Measurements from ENCODE around the gene CDKL4. TPM values are rescaled to one million over a fixed set of nuclear protein-coding genes. Genes with fewer than 3 reads are reported as not detected.
"Not testable (repeated sequence)": the region's sequence is repeated elsewhere in the genome, so short reads cannot be mapped to it uniquely, and the experiment has no call there.

Gene CDKL4
- total RNA-seq, 4 donors from 2014 or later, result 0.34 to 2.5 (median 0.96) TPM

DNA sequence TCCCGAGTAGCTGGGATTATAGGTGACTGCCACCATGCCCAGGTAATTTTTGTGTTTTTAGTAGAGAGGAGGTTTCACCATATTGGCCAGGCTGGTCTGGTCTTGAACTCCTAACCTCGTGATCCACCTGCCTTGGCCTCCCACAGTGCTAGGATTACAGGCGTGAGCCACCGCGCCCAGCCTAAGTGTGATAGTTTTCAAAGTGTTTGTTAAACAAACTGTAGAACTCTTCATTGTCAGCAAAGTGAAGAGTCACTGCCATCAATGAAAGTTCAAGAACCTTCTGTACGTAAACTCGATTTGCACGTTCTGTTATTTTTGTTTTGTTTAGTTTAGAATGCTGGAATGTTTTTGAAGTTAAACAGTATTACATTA lies 104.9 kb downstream of the CDKL4 start:
- Histone ChIP-seq H3K27me3 (no peaks in the 10 kb centered on the region), H3K36me3 (no peaks in the 10 kb centered on the region), H3K9me3 (no peaks in the 10 kb centered on the region), H3K4me1 (no peaks in the 10 kb centered on the region), H3K4me3 (replicated peaks in 1 of 3) (no peak overlapping the region), H3K27ac (no peak overlapping the region)
- intact Hi-C loops (cut with DNase I), result no loop called here
- no peak for TF ChIP-seq POLR2A (IDR thresholded peaks at IDR 0.05)
- TF ChIP-seq, protein P1, sequence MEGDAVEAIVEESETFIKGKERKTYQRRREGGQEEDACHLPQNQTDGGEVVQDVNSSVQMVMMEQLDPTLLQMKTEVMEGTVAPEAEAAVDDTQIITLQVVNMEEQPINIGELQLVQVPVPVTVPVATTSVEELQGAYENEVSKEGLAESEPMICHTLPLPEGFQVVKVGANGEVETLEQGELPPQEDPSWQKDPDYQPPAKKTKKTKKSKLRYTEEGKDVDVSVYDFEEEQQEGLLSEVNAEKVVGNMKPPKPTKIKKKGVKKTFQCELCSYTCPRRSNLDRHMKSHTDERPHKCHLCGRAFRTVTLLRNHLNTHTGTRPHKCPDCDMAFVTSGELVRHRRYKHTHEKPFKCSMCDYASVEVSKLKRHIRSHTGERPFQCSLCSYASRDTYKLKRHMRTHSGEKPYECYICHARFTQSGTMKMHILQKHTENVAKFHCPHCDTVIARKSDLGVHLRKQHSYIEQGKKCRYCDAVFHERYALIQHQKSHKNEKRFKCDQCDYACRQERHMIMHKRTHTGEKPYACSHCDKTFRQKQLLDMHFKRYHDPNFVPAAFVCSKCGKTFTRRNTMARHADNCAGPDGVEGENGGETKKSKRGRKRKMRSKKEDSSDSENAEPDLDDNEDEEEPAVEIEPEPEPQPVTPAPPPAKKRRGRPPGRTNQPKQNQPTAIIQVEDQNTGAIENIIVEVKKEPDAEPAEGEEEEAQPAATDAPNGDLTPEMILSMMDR (IDR thresholded peaks at IDR 0.05), result no peak
- no peak for DNase-seq
- WGBS, 2 donors, result 52 to 58% methylated on average over 8 of the region's 8 CpGs

DNA sequence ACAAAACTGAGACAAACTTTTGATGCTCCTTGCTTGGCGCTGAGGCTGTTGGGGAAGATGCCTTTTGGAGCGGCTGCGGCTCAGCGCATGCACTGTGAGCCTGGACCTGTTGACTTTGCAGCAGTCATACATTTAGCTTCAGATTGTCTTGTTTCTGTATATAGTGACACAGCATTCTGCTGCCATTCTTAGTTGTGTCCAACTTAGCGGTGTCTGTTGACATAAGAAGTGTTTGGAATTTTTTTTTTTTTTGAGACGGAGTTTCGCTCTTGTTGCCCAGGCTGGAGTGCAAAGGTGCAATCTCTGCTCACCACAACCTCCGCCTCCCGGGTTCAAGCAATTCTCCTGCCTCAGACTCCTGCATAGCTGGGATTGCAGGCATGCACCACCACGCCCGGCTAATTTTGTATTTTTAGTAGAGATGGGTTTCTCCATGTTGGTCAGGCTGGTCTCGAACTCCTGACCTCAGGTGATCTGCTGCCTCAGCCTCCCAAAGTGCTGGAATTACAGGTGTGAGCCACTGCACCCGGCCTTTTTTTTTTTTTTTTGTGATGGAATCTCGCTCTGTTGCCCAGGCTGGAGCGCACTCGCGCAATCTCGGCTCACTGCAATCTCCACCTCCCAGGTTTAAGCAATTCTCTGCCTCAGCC lies 105.5 kb downstream of the CDKL4 start:
- H3K27ac ChIP-seq; DNase-seq; H3K36me3 ChIP-seq; H3K27me3 ChIP-seq; H3K9me3 ChIP-seq; intact Hi-C loops (cut with DNase I); H3K4me3 ChIP-seq (replicated peaks in 1 of 3); H3K4me1 ChIP-seq: not testable (repeated sequence)
- 90 to 91% methylated on average over 18 of the region's 18 CpGs for WGBS, 2 donors

DNA sequence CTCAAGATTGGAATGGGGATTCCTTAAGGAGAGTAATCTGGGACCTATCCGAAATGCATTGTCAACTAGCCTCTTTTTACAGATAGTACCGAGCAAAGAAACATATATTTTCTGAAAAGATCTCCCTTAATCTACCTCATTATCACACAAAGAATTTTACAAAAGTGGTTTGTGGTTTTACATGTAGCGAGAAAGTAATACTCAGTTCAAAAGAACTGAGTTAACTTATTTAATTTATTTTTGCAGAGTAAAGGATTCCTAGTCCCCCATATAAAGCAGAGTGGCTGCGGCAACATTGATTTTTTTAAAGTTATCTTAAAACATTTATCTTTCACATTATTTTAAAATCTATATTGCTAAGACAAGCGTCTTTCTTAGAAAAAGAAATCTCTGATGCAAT lies 107.0 kb downstream of the CDKL4 start:
- Histone ChIP-seq H3K27ac (no peak overlapping the region), H3K4me1 (no peaks in the 10 kb centered on the region), H3K9me3 (no peaks in the 10 kb centered on the region), H3K27me3 (no peaks in the 10 kb centered on the region), H3K36me3 (no peaks in the 10 kb centered on the region), H3K4me3 (replicated peaks in 1 of 3) (no peak overlapping the region)
- intact Hi-C loops (cut with DNase I), result no loop called here
- no peak for DNase-seq
- WGBS, 2 donors, result 84 to 88% methylated on average over 5 of the region's 5 CpGs
- TF ChIP-seq POLR2A (IDR thresholded peaks at IDR 0.05), result no peak
- TF ChIP-seq, protein P1 (IDR thresholded peaks at IDR 0.05), result no peak

DNA sequence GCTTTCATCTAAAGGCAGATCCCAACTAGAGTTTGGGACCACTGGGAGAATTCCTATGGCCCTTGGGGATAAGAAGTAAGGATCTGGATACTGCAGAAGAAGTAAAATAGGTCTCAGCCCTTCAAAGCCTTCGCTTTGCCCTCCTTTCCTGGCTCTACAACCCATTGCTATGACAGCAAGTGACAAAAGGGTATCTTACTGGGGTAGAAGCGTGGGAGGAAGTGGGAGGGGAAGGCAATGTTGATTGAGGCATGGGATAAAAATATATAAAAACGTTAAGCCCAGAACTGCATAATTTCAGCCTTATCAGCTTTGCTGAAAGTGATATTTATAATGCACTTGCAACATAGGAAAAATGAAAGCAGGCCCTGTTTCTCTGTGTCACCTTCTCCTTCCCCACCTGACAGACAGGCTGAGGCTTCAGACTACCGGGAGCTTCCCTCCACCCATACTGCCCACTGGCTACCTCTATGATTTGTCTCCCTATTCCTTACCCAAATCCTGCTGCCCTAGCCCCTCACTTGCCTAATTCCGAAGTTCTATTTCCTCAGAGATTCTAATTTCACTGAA lies 108.0 kb downstream of the CDKL4 start:
- Histone ChIP-seq H3K4me1 (no peaks in the 10 kb centered on the region), H3K4me3 (replicated peaks in 1 of 3) (no peak overlapping the region), H3K27ac (no peak overlapping the region), H3K36me3 (no peaks in the 10 kb centered on the region), H3K9me3 (no peaks in the 10 kb centered on the region), H3K27me3 (no peaks in the 10 kb centered on the region)
- no peak for TF ChIP-seq POLR2A (IDR thresholded peaks at IDR 0.05)
- TF ChIP-seq, protein P1 (IDR thresholded peaks at IDR 0.05), result no peak
- intact Hi-C loops (cut with DNase I), result no loop called here
- DNase-seq, result no peak
- 78 to 81% methylated on average over 5 of the region's 5 CpGs for WGBS, 2 donors

DNA sequence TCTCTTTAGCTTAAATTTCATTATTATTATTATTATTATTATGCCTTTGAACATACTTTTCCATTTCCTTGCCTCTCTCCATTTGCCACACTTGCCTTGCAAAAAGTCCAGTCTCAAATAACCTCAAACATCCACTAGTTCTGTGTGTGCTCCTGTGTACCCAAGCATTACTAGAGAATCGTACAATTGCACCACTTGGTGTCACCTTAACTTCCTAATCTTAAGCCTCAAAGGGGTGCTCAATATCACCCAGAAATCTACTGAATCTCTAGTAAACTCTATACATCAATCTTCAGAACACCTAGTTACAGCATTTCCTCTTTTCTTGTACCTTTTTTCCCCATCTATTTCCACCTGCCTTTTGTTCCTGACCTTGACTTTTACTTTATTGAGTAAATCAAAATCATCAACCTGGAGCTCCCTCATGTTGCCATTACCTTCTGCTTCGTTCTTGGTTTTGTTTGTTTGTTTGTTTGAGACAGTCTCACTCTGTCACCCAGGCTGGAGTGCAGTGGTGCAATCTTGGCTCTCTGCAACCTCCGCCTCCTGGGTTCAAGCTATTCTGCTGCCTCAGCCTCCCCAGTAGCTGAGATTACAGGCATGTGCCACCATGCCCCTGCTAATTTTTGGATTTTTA lies 110.4 kb downstream of the CDKL4 start:
- Histone ChIP-seq H3K27me3 (no peaks in the 10 kb centered on the region), H3K27ac (no peak overlapping the region), H3K36me3 (no peaks in the 10 kb centered on the region), H3K9me3 (no peaks in the 10 kb centered on the region), H3K4me1 (no peaks in the 10 kb centered on the region), H3K4me3 (replicated peaks in 1 of 3) (no peak overlapping the region)
- intact Hi-C loops (cut with DNase I), result no loop called here
- TF ChIP-seq POLR2A (IDR thresholded peaks at IDR 0.05), result no peak
- TF ChIP-seq, protein P1 (IDR thresholded peaks at IDR 0.05), result no peak
- no peak for DNase-seq
- 81 to 85% methylated on average over 3 of the region's 3 CpGs for WGBS, 2 donors

All from thyroid gland (tissue), 4 donors.